ENCODE results near the gene EGFLAM. TPM values are rescaled to one million over a fixed set of nuclear protein-coding genes. Genes with fewer than 3 reads are reported as not detected.

Gene EGFLAM
- total RNA-seq, 1 experiment from 2014 or later: 0.33 TPM

GRCh38 chr5:38445374-38446028 is 187.1 kb downstream of the EGFLAM start:
- H3K4ac ChIP-seq (ENCODE audit: low read depth, low read length): no peak overlapping the region
- H3K23ac ChIP-seq (ENCODE audit: insufficient read length, low read depth, low read length): no peak overlapping the region
- H2BK15ac ChIP-seq (ENCODE audit: low read depth, low read length): no peak overlapping the region; the same call in 1 of the 2 replicates
- WGBS (ENCODE audit: extremely low coverage, insufficient read length, low lambda C conversion rate): no CpG with 5 or more reads among the region's 24 CpGs
- no peak overlapping the region for H3K27ac Mint-ChIP-seq
- H3K56ac ChIP-seq (ENCODE audit: insufficient read length, low read depth, low read length): no peak overlapping the region
- TF ChIP-seq CTCF (conservative IDR thresholded peaks at IDR 0.05): no peak
- no peaks in the 10 kb centered on the region for H3K27me3 ChIP-seq (ENCODE audit: insufficient read depth, low read length)
- H3K4me2 ChIP-seq (ENCODE audit: insufficient read depth, insufficient read length, low read length): no peak overlapping the region
- peaks cover 2 to 5% of the 10 kb centered on the region in 2 experiments; a peak in 1 of 4 replicates for H3K4me1 Mint-ChIP-seq
- no peaks in the 10 kb centered on the region for H3K23me2 ChIP-seq (ENCODE audit: insufficient read length, low read depth, low read length, poor library complexity, severe bottlenecking)
- no peak overlapping the region for H2BK20ac ChIP-seq (ENCODE audit: low read depth, low read length, poor library complexity, severe bottlenecking)
- H4K20me1 ChIP-seq (ENCODE audit: control insufficient read depth, insufficient read depth, insufficient read length): no peaks in the 10 kb centered on the region
- H4K8ac ChIP-seq (replicated peaks; ENCODE audit: insufficient read length, low read depth, low read length): no peak overlapping the region
- no peak overlapping the region for H3K4me3 Mint-ChIP-seq
- no peaks in the 10 kb centered on the region for H3K4me1 ChIP-seq (ENCODE audit: insufficient read depth, low read length)
- H3K79me2 ChIP-seq (ENCODE audit: insufficient read depth, low read length): no peaks in the 10 kb centered on the region
- DNase-seq: no peak
- H2BK120ac ChIP-seq (ENCODE audit: low read depth, low read length, poor library complexity, severe bottlenecking): no peak overlapping the region
- no peak overlapping the region for H4K5ac ChIP-seq (ENCODE audit: insufficient read length, low read depth, low read length)
- no peak overlapping the region for H3T11ph ChIP-seq (ENCODE audit: low read length)
- no peak overlapping the region for H3K9ac ChIP-seq (ENCODE audit: extremely low read depth, insufficient read length, low read length)
- no peak overlapping the region for H4K91ac ChIP-seq (ENCODE audit: insufficient read length, low read depth, low read length)
- H3K79me1 ChIP-seq (ENCODE audit: insufficient read depth, low read depth, low read length, poor library complexity, severe bottlenecking): no peaks in the 10 kb centered on the region
- H3K18ac ChIP-seq (ENCODE audit: insufficient read length, low read depth, low read length): no peak overlapping the region
- no peaks in the 10 kb centered on the region; a peak in 2 of 5 replicates for H3K9me3 Mint-ChIP-seq
- H2BK12ac ChIP-seq (ENCODE audit: insufficient read length, low read depth, low read length): no peak overlapping the region
- no peak overlapping the region for H2AFZ ChIP-seq (ENCODE audit: low read length)
- H3K14ac ChIP-seq (ENCODE audit: insufficient read depth, low read length): no peak overlapping the region
- H3K9me3 ChIP-seq (ENCODE audit: control insufficient read depth, low read depth, low read length): no peaks in the 10 kb centered on the region
- H3K27me3 Mint-ChIP-seq (ENCODE audit: low read depth): peaks cover 4% of the 10 kb centered on the region
- no peak overlapping the region for H3K27ac ChIP-seq (ENCODE audit: insufficient read length, low read depth, low read length)
- no peak overlapping the region for H2AK5ac ChIP-seq (ENCODE audit: insufficient read length, low read length)
- H3K36me3 Mint-ChIP-seq (ENCODE audit: insufficient read depth in 1 of 3, low read depth in 3 of 3): no peaks in the 10 kb centered on the region
- no peak overlapping the region for H2BK5ac ChIP-seq (ENCODE audit: insufficient read length, low read length)
